ENCODE data around the gene HSP90B1.

Gene HSP90B1

GRCh38 chr12:103930034-103930786, at the start of gene HSP90B1:
TSS of gene HSP90B1 (plus strand) at chr12:103930410. CDS start at chr12:103930516, 106 bp downstream.
- no peaks in the 10 kb centered on the region for H3K27me3 ChIP-seq (ENCODE audit: low read depth, low read length)
- peak within 1 kb of the TSS; percentile 79 to 92 for H3K4me3 ChIP-seq (ENCODE audit: low read depth in 1 of 2, low read length in 2 of 2)

GRCh38 chr12:103881261-103881660, 48.9 kb upstream of the HSP90B1 start:
- Histone ChIP-seq H3K9me3 (ENCODE audit: control insufficient read depth in 1 of 2, low read length in 2 of 2) (no peaks in the 10 kb centered on the region), H3K36me3 (ENCODE audit: control insufficient read depth in 1 of 2, insufficient read depth in 2 of 2, low read length in 2 of 2) (no peaks in the 10 kb centered on the region), H3K4me3 (ENCODE audit: low read depth in 1 of 2, low read length in 2 of 2) (no peak overlapping the region), H3K4me1 (ENCODE audit: control insufficient read depth in 1 of 2, insufficient read depth in 2 of 2, low read length in 2 of 2) (no peaks in the 10 kb centered on the region), H3K27me3 (ENCODE audit: low read depth, low read length) (no peaks in the 10 kb centered on the region), H3K27ac (ENCODE audit: low read length) (no peak overlapping the region)

More at GRCh38 chr12:103930034-103930786, at the start of gene HSP90B1:
- Histone ChIP-seq H3K4me1 (ENCODE audit: control insufficient read depth in 1 of 2, insufficient read depth in 2 of 2, low read length in 2 of 2) (peaks cover 17 to 35% of the 10 kb centered on the region in 2 donors), H3K27ac (ENCODE audit: low read length) (peak within 1 kb of the TSS; percentile 93), H3K9me3 (ENCODE audit: control insufficient read depth in 1 of 2, low read length in 2 of 2) (no peaks in the 10 kb centered on the region), H3K36me3 (ENCODE audit: control insufficient read depth in 1 of 2, insufficient read depth in 2 of 2, low read length in 2 of 2) (peaks cover 22 to 23% of the 10 kb centered on the region in 2 donors)

DNA sequence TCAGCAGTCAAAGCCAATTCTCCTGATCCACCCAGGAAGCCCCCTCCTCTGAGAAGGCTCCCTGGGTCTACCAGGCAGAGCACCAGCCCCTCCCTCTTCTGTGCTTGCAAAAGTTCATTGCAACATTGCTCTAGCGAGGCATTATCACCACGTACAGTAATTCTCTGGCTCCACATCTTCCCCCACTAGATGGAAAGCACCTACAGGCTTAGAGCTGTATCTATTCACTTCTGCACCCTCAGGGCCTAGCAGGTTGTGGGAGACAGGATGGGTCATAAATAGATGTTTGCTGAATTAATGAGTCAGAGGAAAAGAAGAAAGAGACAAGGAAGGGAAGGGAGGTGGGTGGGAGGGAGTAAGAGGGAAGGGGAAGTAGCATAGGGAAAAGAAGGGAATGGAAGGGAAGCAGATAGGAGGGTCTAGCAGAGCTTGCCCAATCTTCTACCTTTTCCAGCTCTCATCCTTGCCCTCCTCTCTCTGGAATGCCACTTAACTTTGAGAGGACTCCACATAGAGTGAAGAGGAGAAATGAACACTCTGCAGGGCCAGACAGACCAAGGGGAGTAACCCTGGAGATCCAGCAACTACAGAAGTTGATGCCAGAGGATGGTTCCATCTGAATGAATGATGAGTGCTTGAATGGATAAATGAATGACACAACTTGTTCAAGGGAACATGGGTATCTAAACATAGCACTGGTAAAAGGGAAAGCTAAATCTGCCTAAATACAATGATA, 47.2 kb upstream of the HSP90B1 start:
- H3K27me3 ChIP-seq (ENCODE audit: low read depth, low read length) = no peaks in the 10 kb centered on the region
- H3K36me3 ChIP-seq (ENCODE audit: control insufficient read depth in 1 of 2, insufficient read depth in 2 of 2, low read length in 2 of 2) = no peaks in the 10 kb centered on the region
- no peak overlapping the region for H3K27ac ChIP-seq (ENCODE audit: low read length)
- H3K9me3 ChIP-seq (ENCODE audit: control insufficient read depth in 1 of 2, low read length in 2 of 2) = no peaks in the 10 kb centered on the region
- no peak overlapping the region for H3K4me3 ChIP-seq (ENCODE audit: low read depth in 1 of 2, low read length in 2 of 2)
- H3K4me1 ChIP-seq (ENCODE audit: control insufficient read depth in 1 of 2, insufficient read depth in 2 of 2, low read length in 2 of 2) = no peaks in the 10 kb centered on the region

- no peaks in the 10 kb centered on the region for H3K27me3 ChIP-seq (ENCODE audit: low read depth, low read length)
- H3K9me3 ChIP-seq (ENCODE audit: control insufficient read depth in 1 of 2, low read length in 2 of 2) = no peaks in the 10 kb centered on the region
- H3K36me3 ChIP-seq (ENCODE audit: control insufficient read depth in 1 of 2, insufficient read depth in 2 of 2, low read length in 2 of 2) = no peaks in the 10 kb centered on the region
- no peaks in the 10 kb centered on the region for H3K4me1 ChIP-seq (ENCODE audit: control insufficient read depth in 1 of 2, insufficient read depth in 2 of 2, low read length in 2 of 2)
- H3K27ac ChIP-seq (ENCODE audit: low read length) = no peak overlapping the region
- no peak overlapping the region for H3K4me3 ChIP-seq (ENCODE audit: low read depth in 1 of 2, low read length in 2 of 2)
These were observed 46.3 kb upstream of the HSP90B1 start for GRCh38 chr12:103883908-103884307.

GRCh38 chr12:103884316-103884715, 45.9 kb upstream of the HSP90B1 start:
- H3K27ac ChIP-seq (ENCODE audit: low read length) = no peak overlapping the region
- H3K4me1 ChIP-seq (ENCODE audit: control insufficient read depth in 1 of 2, insufficient read depth in 2 of 2, low read length in 2 of 2) = no peaks in the 10 kb centered on the region
- H3K4me3 ChIP-seq (ENCODE audit: low read depth in 1 of 2, low read length in 2 of 2) = no peak overlapping the region
- no peaks in the 10 kb centered on the region for H3K9me3 ChIP-seq (ENCODE audit: control insufficient read depth in 1 of 2, low read length in 2 of 2)
- no peaks in the 10 kb centered on the region for H3K27me3 ChIP-seq (ENCODE audit: low read depth, low read length)
- H3K36me3 ChIP-seq (ENCODE audit: control insufficient read depth in 1 of 2, insufficient read depth in 2 of 2, low read length in 2 of 2) = no peaks in the 10 kb centered on the region

- H3K4me3 ChIP-seq (ENCODE audit: low read depth in 1 of 2, low read length in 2 of 2) = no peak overlapping the region
- H3K4me1 ChIP-seq (ENCODE audit: control insufficient read depth in 1 of 2, insufficient read depth in 2 of 2, low read length in 2 of 2) = no peaks in the 10 kb centered on the region
- H3K27me3 ChIP-seq (ENCODE audit: low read depth, low read length) = no peaks in the 10 kb centered on the region
- H3K27ac ChIP-seq (ENCODE audit: low read length) = no peak overlapping the region
- H3K9me3 ChIP-seq (ENCODE audit: control insufficient read depth in 1 of 2, low read length in 2 of 2) = no peaks in the 10 kb centered on the region
- H3K36me3 ChIP-seq (ENCODE audit: control insufficient read depth in 1 of 2, insufficient read depth in 2 of 2, low read length in 2 of 2) = no peaks in the 10 kb centered on the region
These were observed 43.9 kb upstream of the HSP90B1 start for GRCh38 chr12:103886195-103886797.

- no peak overlapping the region for H3K4me3 ChIP-seq (ENCODE audit: low read depth in 1 of 2, low read length in 2 of 2)
- no peaks in the 10 kb centered on the region for H3K36me3 ChIP-seq (ENCODE audit: control insufficient read depth in 1 of 2, insufficient read depth in 2 of 2, low read length in 2 of 2)
- no peaks in the 10 kb centered on the region for H3K4me1 ChIP-seq (ENCODE audit: control insufficient read depth in 1 of 2, insufficient read depth in 2 of 2, low read length in 2 of 2)
- no peaks in the 10 kb centered on the region for H3K27me3 ChIP-seq (ENCODE audit: low read depth, low read length)
- H3K9me3 ChIP-seq (ENCODE audit: control insufficient read depth in 1 of 2, low read length in 2 of 2) = no peaks in the 10 kb centered on the region
- H3K27ac ChIP-seq (ENCODE audit: low read length) = no peak overlapping the region
These were observed 42.5 kb upstream of the HSP90B1 start for GRCh38 chr12:103887738-103888137.

DNA sequence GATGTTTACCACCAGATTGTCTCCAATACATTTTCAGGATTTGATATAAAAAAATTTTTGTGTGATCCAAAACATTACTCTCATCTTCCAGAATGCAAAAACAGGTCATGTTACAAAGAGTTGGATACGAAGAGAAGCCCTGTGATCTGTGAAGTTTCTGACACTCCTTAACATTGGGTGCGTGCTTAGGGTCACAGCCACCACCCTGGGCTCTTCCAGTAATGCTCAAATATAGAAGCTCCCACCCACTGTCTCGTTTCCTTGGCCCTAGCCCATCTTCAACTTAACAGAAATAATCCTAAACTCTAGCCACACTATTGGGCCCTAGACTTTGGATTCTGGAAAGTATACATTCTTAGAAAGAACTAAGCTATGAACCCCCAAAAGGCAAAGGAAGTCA, 32.9 kb upstream of the HSP90B1 start:
- no peaks in the 10 kb centered on the region for H3K36me3 ChIP-seq (ENCODE audit: control insufficient read depth in 1 of 2, insufficient read depth in 2 of 2, low read length in 2 of 2)
- H3K9me3 ChIP-seq (ENCODE audit: control insufficient read depth in 1 of 2, low read length in 2 of 2) = no peaks in the 10 kb centered on the region
- no peak overlapping the region for H3K27ac ChIP-seq (ENCODE audit: low read length)
- no peaks in the 10 kb centered on the region for H3K27me3 ChIP-seq (ENCODE audit: low read depth, low read length)
- H3K4me3 ChIP-seq (ENCODE audit: low read depth in 1 of 2, low read length in 2 of 2) = no peak overlapping the region
- H3K4me1 ChIP-seq (ENCODE audit: control insufficient read depth in 1 of 2, insufficient read depth in 2 of 2, low read length in 2 of 2) = no peaks in the 10 kb centered on the region

- Histone ChIP-seq H3K36me3 (ENCODE audit: control insufficient read depth in 1 of 2, insufficient read depth in 2 of 2, low read length in 2 of 2) (no peaks in the 10 kb centered on the region), H3K27me3 (ENCODE audit: low read depth, low read length) (no peaks in the 10 kb centered on the region), H3K9me3 (ENCODE audit: control insufficient read depth in 1 of 2, low read length in 2 of 2) (no peaks in the 10 kb centered on the region), H3K27ac (ENCODE audit: low read length) (no peak overlapping the region), H3K4me3 (ENCODE audit: low read depth in 1 of 2, low read length in 2 of 2) (no peak overlapping the region), H3K4me1 (ENCODE audit: control insufficient read depth in 1 of 2, insufficient read depth in 2 of 2, low read length in 2 of 2) (no peaks in the 10 kb centered on the region)
These were observed 28.6 kb upstream of the HSP90B1 start for GRCh38 chr12:103901518-103902173.

DNA sequence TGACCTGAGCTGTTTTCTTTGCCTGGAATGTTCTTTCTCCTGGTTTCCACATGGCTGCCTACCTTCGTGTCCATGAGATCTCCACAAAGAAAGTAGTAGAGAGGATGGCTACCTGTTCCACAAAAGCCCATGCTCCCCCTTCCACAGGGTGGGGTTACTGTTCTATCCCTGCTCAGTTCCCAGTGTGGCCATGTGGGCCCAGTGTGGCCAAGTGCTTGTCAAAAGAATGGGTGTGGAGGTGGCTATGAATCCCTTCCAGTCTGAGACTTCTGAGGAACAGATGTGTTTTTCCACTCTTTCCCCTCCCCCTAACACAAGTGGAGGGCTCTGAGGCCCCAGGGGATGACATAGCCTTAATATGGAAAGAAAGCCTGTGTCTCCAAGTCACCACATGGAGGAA, 26.2 kb upstream of the HSP90B1 start:
- no peaks in the 10 kb centered on the region for H3K36me3 ChIP-seq (ENCODE audit: control insufficient read depth in 1 of 2, insufficient read depth in 2 of 2, low read length in 2 of 2)
- H3K9me3 ChIP-seq (ENCODE audit: control insufficient read depth in 1 of 2, low read length in 2 of 2) = no peaks in the 10 kb centered on the region
- no peaks in the 10 kb centered on the region for H3K4me1 ChIP-seq (ENCODE audit: control insufficient read depth in 1 of 2, insufficient read depth in 2 of 2, low read length in 2 of 2)
- H3K27me3 ChIP-seq (ENCODE audit: low read depth, low read length) = no peaks in the 10 kb centered on the region
- H3K27ac ChIP-seq (ENCODE audit: low read length) = no peak overlapping the region
- no peak overlapping the region for H3K4me3 ChIP-seq (ENCODE audit: low read depth in 1 of 2, low read length in 2 of 2)

GRCh38 chr12:103905730-103906349, 24.4 kb upstream of the HSP90B1 start:
- no peaks in the 10 kb centered on the region for H3K27me3 ChIP-seq (ENCODE audit: low read depth, low read length)

More at GRCh38 chr12:103905730-103906349, 24.4 kb upstream of the HSP90B1 start:
- Histone ChIP-seq H3K4me1 (ENCODE audit: control insufficient read depth in 1 of 2, insufficient read depth in 2 of 2, low read length in 2 of 2) (no peaks in the 10 kb centered on the region), H3K9me3 (ENCODE audit: control insufficient read depth in 1 of 2, low read length in 2 of 2) (no peaks in the 10 kb centered on the region), H3K27ac (ENCODE audit: low read length) (no peak overlapping the region), H3K4me3 (ENCODE audit: low read depth in 1 of 2, low read length in 2 of 2) (no peak overlapping the region), H3K36me3 (ENCODE audit: control insufficient read depth in 1 of 2, insufficient read depth in 2 of 2, low read length in 2 of 2) (no peaks in the 10 kb centered on the region)
